Common myeloid progenitor, CD34-positive (primary cell): ENCODE measurements around the gene APBB2.

Experiments
- CTCF ChIA-PET: fragments of 350-600 bp; sonication (Branson Sonifier 250); formaldehyde crosslinking; loops from one replicate; lab custom pipeline; 2021; ENCODE audit warnings: antibody characterized with exemption; lab: Charles Lee
- POLR2A ChIA-PET: fragments of 350-600 bp; sonication (Branson Sonifier 250); formaldehyde crosslinking; loops from one replicate; lab custom pipeline; 2021; ENCODE audit warnings: antibody characterized with exemption; lab: Charles Lee
- DNase-seq, 3 donors: peaks; one replicate each; pipeline versions ENCODE4 v3.0.0 to v3.0.0-alpha.2; 2013
- H3K27ac ChIP-seq, 2 experiments: 1 replicate in 1 of 2; 2 replicates in 1 of 2; pipeline ENCODE4 v1.7.0; 2013; ENCODE audit warnings: inconsistent platforms in 2 of 2, low read length in 2 of 2, mild to moderate bottlenecking in 2 of 2, low read depth in 1 of 2, moderate library complexity in 1 of 2; ENCODE audit not compliant: severe bottlenecking in 2 of 2, insufficient read depth in 1 of 2, poor library complexity in 1 of 2
- H3K27me3 ChIP-seq, 5 experiments: replicated peaks in 2 of 5; 1 replicate in 3 of 5; 2 replicates in 2 of 5; pipeline versions ENCODE4 v1.6.1 to v1.7.0; 2013; ENCODE audit warnings: low read length in 4 of 5, mild to moderate bottlenecking in 2 of 5, moderate library complexity in 2 of 5, inconsistent platforms in 1 of 5; ENCODE audit not compliant: insufficient read depth in 5 of 5, control insufficient read depth in 4 of 5
- H3K36me3 ChIP-seq, 4 experiments: 1 replicate in 2 of 4; 2 replicates in 2 of 4; pipeline versions ENCODE4 v1.6.1 to v1.7.0; 2013; ENCODE audit warnings: low read length in 3 of 4, control low read depth in 1 of 4, mild to moderate bottlenecking in 1 of 4; ENCODE audit not compliant: control insufficient read depth in 4 of 4, insufficient read depth in 4 of 4
- H3K4me1 ChIP-seq, 4 experiments: 1 replicate in 3 of 4; 2 replicates in 1 of 4; pipeline versions ENCODE4 v1.6.1 to v1.7.1; 2013; ENCODE audit warnings: low read length in 3 of 4, mild to moderate bottlenecking in 3 of 4, control low read depth in 1 of 4, inconsistent platforms in 1 of 4, moderate library complexity in 1 of 4; ENCODE audit not compliant: control insufficient read depth in 4 of 4, insufficient read depth in 4 of 4; ENCODE audit errors: control extremely low read depth in 1 of 4
- H3K4me3 ChIP-seq, 7 experiments: 1 replicate in 4 of 7; 2 replicates in 3 of 7; pipeline versions ENCODE4 v1.5.1 to v1.7.0; 2013; ENCODE audit warnings: mild to moderate bottlenecking in 7 of 7, low read length in 6 of 7, moderate library complexity in 6 of 7, inconsistent platforms in 2 of 7, low read depth in 2 of 7, control low read depth in 1 of 7; ENCODE audit not compliant: insufficient read depth in 4 of 7, control insufficient read depth in 1 of 7; ENCODE audit errors: extremely low read depth in 1 of 7
- H3K9me3 ChIP-seq, 5 experiments: 1 replicate in 4 of 5; 2 replicates in 1 of 5; pipeline versions ENCODE4 v1.6.1 to v1.7.1; 2013; ENCODE audit warnings: low read length in 4 of 5, mild to moderate bottlenecking in 2 of 5, inconsistent platforms in 1 of 5, low read depth in 1 of 5, moderate library complexity in 1 of 5; ENCODE audit not compliant: control insufficient read depth in 4 of 5, insufficient read depth in 2 of 5; ENCODE audit errors: control extremely low read depth in 1 of 5
- WGBS: methylation state at CpG from one replicate; pipeline ENCODE4 v1.1.5; 2013; ENCODE audit not compliant: insufficient coverage; 5-methylcytosine and 5-hydroxymethylcytosine counted together

APBB2 gene

GRCh38 chr4:41142376-41143310 lies 71.7 kb downstream of the APBB2 start:
- DNase-seq: no peak
- Histone ChIP-seq H3K9me3 (peaks cover 0 to 3% (median 0%) of the 10 kb centered on the region in 5 experiments), H3K36me3 (no peaks in the 10 kb centered on the region), H3K4me3 (no peak overlapping the region), H3K27me3 (no peaks in the 10 kb centered on the region), H3K4me1 (no peaks in the 10 kb centered on the region), H3K27ac (no peak overlapping the region)
- POLR2A ChIA-PET: no interaction called here
- WGBS: 84% methylated on average over 7 of the region's 10 CpGs
- CTCF ChIA-PET: no interaction called here

DNA sequence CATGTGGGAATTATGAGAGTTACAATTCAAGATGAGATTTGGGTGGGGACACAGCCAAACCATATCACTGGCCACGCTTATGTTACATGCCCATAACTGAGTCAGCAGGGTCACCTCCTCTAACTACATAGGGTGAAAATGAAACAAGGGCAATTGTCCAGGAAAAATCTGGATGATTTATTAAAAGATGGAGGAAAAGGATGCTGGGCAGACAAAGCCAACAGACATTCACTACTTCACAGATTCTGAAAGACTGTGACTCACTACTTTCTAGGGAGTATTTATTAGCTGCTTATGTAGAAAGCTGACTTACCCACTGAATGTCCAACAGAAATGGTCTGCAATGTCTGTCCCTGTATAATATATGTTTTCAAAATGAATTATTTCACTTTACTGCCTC lies 72.4 kb downstream of the APBB2 start:
- Histone ChIP-seq H3K27me3 (no peaks in the 10 kb centered on the region), H3K36me3 (no peaks in the 10 kb centered on the region), H3K9me3 (peaks cover 0 to 3% (median 0%) of the 10 kb centered on the region in 5 experiments), H3K4me3 (no peak overlapping the region), H3K4me1 (no peaks in the 10 kb centered on the region), H3K27ac (no peak overlapping the region)
- DNase-seq: no peak
- ChIA-PET POLR2A (no interaction called here), CTCF (no interaction called here)
- no CpG with 5 or more reads among the region's 1 CpG for WGBS

DNA sequence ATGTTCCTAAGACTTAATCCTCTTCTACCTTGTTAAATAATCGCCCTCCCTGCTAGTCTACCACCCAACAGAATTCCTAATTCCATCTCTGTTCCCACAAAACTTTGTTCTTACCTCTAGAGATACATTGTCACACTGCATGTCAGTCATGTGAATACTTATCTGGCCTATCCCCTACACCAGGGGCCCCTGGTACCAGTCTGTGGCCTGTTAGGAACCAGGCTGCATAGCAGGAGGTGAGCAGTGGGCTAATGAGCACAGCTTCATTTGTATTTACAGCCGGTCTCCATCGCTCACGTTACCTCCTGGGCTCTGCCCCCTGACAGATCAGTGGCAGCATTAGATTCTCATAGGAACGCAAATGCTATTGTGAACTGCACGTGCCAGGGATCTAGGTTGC lies 73.9 kb downstream of the APBB2 start:
- no peak overlapping the region for H3K4me3 ChIP-seq
- H3K27ac ChIP-seq: no peak overlapping the region
- WGBS: 98% methylated on average over 5 of the region's 6 CpGs
- ChIA-PET CTCF (interaction anchor here (0.9 kb wide), 1 partner anchor 23 kb away, joined by 3 read pairs; no protein-coding TSS in a partner anchor), POLR2A (no interaction called here)
- no peaks in the 10 kb centered on the region for H3K27me3 ChIP-seq
- DNase-seq: no peak
- H3K9me3 ChIP-seq: peaks cover 0 to 3% (median 0%) of the 10 kb centered on the region in 5 experiments
- H3K36me3 ChIP-seq: no peaks in the 10 kb centered on the region
- H3K4me1 ChIP-seq: no peaks in the 10 kb centered on the region

DNA sequence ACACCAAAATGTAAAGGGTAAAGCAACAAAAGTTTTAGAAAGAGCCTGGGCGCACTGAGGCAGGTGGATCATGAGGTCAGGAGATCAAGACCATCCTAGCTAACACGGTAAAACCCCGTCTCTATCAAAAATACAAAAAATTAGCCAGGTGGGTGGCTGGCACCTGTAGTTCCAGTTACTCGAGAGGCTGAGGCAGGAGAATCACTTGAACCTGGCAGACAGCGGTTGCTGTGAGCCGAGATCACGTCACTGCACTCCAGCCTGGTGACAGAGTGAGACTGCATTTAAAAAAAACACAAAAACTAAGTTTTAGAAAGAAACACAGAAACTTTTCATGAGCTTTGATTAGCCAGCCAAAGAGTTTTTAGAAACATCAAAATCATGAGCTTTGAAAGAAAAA lies 76.5 kb downstream of the APBB2 start:
- no peaks in the 10 kb centered on the region for H3K36me3 ChIP-seq
- H3K4me1 ChIP-seq: no peaks in the 10 kb centered on the region
- H3K9me3 ChIP-seq: peaks cover 0 to 3% (median 0%) of the 10 kb centered on the region in 5 experiments
- ChIA-PET POLR2A (no interaction called here), CTCF (interaction anchor here (1.2 kb wide), 1 partner anchor 13 kb away, joined by 3 read pairs; no protein-coding TSS in a partner anchor)
- no peak for DNase-seq
- H3K4me3 ChIP-seq: no peak overlapping the region
- 78% methylated on average over 5 of the region's 7 CpGs for WGBS
- no peak overlapping the region for H3K27ac ChIP-seq
- no peaks in the 10 kb centered on the region for H3K27me3 ChIP-seq

DNA sequence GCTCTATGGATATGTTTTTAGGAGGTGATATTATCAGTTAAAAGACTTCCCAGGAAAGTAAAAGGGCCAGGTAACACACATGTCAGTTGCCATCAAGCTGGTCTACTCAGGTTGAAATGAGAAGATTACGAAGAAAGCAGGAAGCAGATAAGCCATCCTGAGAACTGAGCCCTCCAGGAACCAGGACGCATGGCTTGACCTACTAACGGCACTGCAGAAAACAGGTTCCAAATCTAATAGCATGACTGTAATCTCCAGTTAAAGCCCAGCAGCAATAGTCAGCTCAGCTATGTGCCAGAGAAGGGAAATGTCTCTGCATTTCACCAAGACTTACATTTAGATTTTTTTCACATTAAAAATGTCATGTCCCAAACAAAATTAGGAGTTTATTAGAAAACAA lies 77.9 kb downstream of the APBB2 start:
- DNase-seq: no peak
- no peaks in the 10 kb centered on the region for H3K36me3 ChIP-seq
- no peaks in the 10 kb centered on the region for H3K4me1 ChIP-seq
- no peak overlapping the region for H3K27ac ChIP-seq
- ChIA-PET CTCF (no interaction called here), POLR2A (no interaction called here)
- no peak overlapping the region for H3K4me3 ChIP-seq
- H3K27me3 ChIP-seq: no peaks in the 10 kb centered on the region
- 95% methylated on average over 3 of the region's 3 CpGs for WGBS
- H3K9me3 ChIP-seq: peaks cover 0 to 3% (median 0%) of the 10 kb centered on the region in 5 experiments

DNA sequence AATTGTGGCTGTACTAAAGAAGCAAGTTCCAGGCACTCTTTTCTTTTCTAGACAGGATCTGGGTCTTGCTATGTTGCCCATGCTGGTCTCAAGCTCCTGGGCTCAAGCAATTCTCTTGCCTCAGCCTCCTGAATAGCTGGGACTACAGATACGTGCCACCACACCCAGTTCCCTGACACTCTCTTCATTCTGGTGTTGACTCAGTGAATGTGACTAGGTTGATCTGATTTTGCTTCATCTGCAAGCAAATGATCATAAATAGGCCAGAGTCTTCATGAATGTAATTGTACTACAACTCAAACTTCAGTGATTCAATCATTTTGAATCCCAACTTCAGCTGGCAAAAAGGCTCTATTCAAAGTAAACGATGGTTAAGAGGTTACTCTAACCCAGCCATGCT lies 78.5 kb downstream of the APBB2 start:
- H3K4me1 ChIP-seq: no peaks in the 10 kb centered on the region

GRCh38 chr4:41134581-41134980 lies 79.8 kb downstream of the APBB2 start:
- CTCF ChIA-PET: no interaction called here
- no peak overlapping the region for H3K27ac ChIP-seq

More for the DNA sequence above, 78.5 kb downstream of the APBB2 start:
- ChIA-PET CTCF (no interaction called here), POLR2A (no interaction called here)
- no peak for DNase-seq
- no peaks in the 10 kb centered on the region for H3K27me3 ChIP-seq
- no peaks in the 10 kb centered on the region for H3K36me3 ChIP-seq
- no peak overlapping the region for H3K4me3 ChIP-seq
- WGBS: 100% methylated on average over 1 of the region's 2 CpGs
- H3K27ac ChIP-seq: no peak overlapping the region
- H3K9me3 ChIP-seq: peaks cover 0 to 3% (median 0%) of the 10 kb centered on the region in 5 experiments

More at GRCh38 chr4:41134581-41134980, 79.8 kb downstream of the APBB2 start:
- POLR2A ChIA-PET: no interaction called here
- peaks cover 0 to 3% (median 0%) of the 10 kb centered on the region in 5 experiments for H3K9me3 ChIP-seq
- H3K36me3 ChIP-seq: no peaks in the 10 kb centered on the region
- no peak overlapping the region for H3K4me3 ChIP-seq
- DNase-seq: no peak
- H3K4me1 ChIP-seq: no peaks in the 10 kb centered on the region
- H3K27me3 ChIP-seq: no peaks in the 10 kb centered on the region
- WGBS: 94% methylated on average over 2 of the region's 2 CpGs
